AG04450 (cell line): ENCODE results near the gene TCF7L1. TPM values are rescaled to one million over a fixed set of nuclear protein-coding genes. Genes with fewer than 3 reads are reported as not detected.

Source experiments
- CTCF ChIA-PET: fragments of 300-600, 350-600 bp; formaldehyde crosslinking; extraction: SDS; loops from one replicate; lab custom pipeline; 2022; ENCODE audit warnings: antibody characterized with exemption, inconsistent platforms; lab: Charles Lee
- POLR2A ChIA-PET: fragments of 350-600 bp; formaldehyde crosslinking; extraction: SDS; loops from one replicate; lab custom pipeline; 2021; ENCODE audit warnings: antibody characterized with exemption, inconsistent platforms; lab: Yijun Ruan, JAX
- DNase-seq: peaks from one replicate; pipeline ENCODE4 v3.0.0-alpha.2; 2011; ENCODE audit warnings: low read depth, low spot score
- H3K27ac ChIP-seq: one replicate; pipeline ENCODE4 v1.5.1; 2012; ENCODE audit warnings: low read depth, low read length, control low read depth
- H3K27me3 ChIP-seq: one replicate; pipeline ENCODE4 v1.6.0; 2012; ENCODE audit warnings: low read length; ENCODE audit not compliant: control insufficient read depth, insufficient read depth
- H3K4me3 ChIP-seq: 2 replicates; pipeline ENCODE4 v1.5.1; 2011; ENCODE audit warnings: mild to moderate bottlenecking, low read depth, low read length, control low read depth
- H3K9me3 ChIP-seq: 2 replicates; pipeline ENCODE4 v1.5.1; 2012; ENCODE audit warnings: low read length; ENCODE audit not compliant: control insufficient read depth, insufficient read depth
- CTCF ChIP-seq: IDR thresholded peaks from 2 replicates; pipeline ENCODE4 v1.5.1; 2011; ENCODE audit warnings: low read depth, low read length, control low read depth, inconsistent platforms
- polyA plus RNA-seq: library from polyadenylated mRNA; depleted of rRNA; stranded (reverse); fragments of >200 nt; gene quantifications from 2 replicates; pipeline ENCODE4 v1.2.3, GENCODE V29; 2011

The TCF7L1 gene
- polyA plus RNA-seq, 1 experiment: 2.7 TPM

GRCh38 chr2:85129861-85130260 is 3.3 kb upstream of the TCF7L1 start:
- no peaks in the 10 kb centered on the region for H3K27me3 ChIP-seq
- no peak for TF ChIP-seq CTCF
- no peak overlapping the region for H3K27ac ChIP-seq
- ChIA-PET POLR2A (no interaction called here), CTCF (interaction anchor here (0.7 to 4.8 kb wide), 3 partner anchors 51 to 169 kb away, joined by 5 to 56 read pairs (median 5); no protein-coding TSS in a partner anchor)
- no peaks in the 10 kb centered on the region; the same call in 1 of the 2 replicates for H3K9me3 ChIP-seq
- H3K4me3 ChIP-seq: no peak overlapping the region
- DNase-seq: no peak

DNA sequence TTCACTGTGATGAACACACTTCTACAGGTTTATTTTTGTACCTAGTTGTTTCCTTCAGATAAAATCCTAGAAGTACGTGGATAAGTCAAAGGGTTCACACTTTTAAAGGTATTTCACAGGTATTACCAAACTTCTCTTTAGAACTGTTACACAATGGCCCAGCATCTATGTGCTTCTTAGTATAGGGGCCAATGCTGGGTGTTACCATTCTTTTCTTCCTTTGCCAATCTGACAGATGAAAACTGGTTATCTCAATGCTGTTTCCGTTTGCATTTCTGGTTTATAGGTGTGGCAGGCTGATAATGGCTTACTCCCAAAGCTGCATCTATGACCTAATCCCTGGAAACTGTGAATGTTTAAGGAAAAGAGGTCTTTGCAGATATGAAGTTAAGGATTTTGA is 2.8 kb upstream of the TCF7L1 start:
- ChIA-PET CTCF (interaction anchor here (0.9 to 5.0 kb wide), 8 partner anchors 61 to 169 kb away, joined by 3 to 71 read pairs (median 7); no protein-coding TSS in a partner anchor), POLR2A (no interaction called here)
- H3K27me3 ChIP-seq: no peaks in the 10 kb centered on the region
- no peaks in the 10 kb centered on the region; the same call in 1 of the 2 replicates for H3K9me3 ChIP-seq
- no peak for TF ChIP-seq CTCF
- H3K27ac ChIP-seq: no peak overlapping the region
- H3K4me3 ChIP-seq: no peak overlapping the region
- DNase-seq: no peak

- Histone ChIP-seq H3K27ac (no peak overlapping the region), H3K9me3 (no peaks in the 10 kb centered on the region; the same call in 1 of the 2 replicates), H3K27me3 (no peaks in the 10 kb centered on the region), H3K4me3 (no peak overlapping the region)
- TF ChIP-seq CTCF: peak; percentile 62
- DNase-seq: no peak
- POLR2A ChIA-PET: no interaction called here
- CTCF ChIA-PET: interaction anchor here (0.6 to 5.0 kb wide), 9 partner anchors 62 to 253 kb away, joined by 3 to 71 read pairs (median 4); no protein-coding TSS in a partner anchor
Observed at GRCh38 chr2:85131116-85131515, 2.1 kb upstream of the TCF7L1 start.

- TF ChIP-seq CTCF: no peak
- POLR2A ChIA-PET: interaction anchor here (0.6 to 2.0 kb wide), 4 partner anchors 18 to 153 kb away, joined by 3 to 7 read pairs (median 4); no protein-coding TSS in a partner anchor
- Histone ChIP-seq H3K27ac (peak overlapping the region; percentile 21), H3K4me3 (peak overlapping the region; percentile 93), H3K9me3 (no peaks in the 10 kb centered on the region; the same call in 1 of the 2 replicates), H3K27me3 (no peaks in the 10 kb centered on the region)
- DNase-seq: no peak
- CTCF ChIA-PET: interaction anchor here (0.6 to 5.0 kb wide), 18 partner anchors 9 to 167 kb away, joined by 3 to 71 read pairs (median 4); no protein-coding TSS in a partner anchor
Observed at GRCh38 chr2:85132397-85132796, 795 bp upstream of the TCF7L1 start.

DNA sequence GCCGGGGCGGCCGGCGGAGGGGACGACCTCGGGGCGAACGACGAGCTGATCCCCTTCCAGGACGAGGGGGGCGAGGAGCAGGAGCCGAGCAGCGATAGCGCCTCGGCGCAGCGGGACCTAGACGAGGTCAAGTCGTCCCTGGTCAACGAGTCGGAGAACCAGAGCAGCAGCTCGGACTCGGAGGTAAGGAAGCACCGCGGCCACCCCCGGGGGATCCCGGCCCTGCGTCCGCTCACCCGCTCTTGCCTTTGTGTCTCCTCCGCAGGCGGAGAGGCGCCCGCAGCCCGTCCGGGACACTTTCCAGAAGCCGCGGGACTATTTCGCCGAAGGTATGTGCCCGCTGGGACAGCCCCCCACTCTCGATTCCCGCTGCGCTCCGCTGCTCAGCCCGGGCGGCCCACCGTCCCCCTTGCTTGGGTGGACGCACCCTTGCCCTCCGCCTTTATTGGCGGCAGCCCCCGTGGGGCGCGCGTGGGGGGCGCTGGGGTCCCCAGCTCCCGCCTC is 611 bp downstream of the TCF7L1 start:
- ChIA-PET CTCF (interaction anchor here (1.1 to 5.0 kb wide), 7 partner anchors 10 to 165 kb away, joined by 3 to 71 read pairs (median 5); no protein-coding TSS in a partner anchor), POLR2A (interaction anchor here (0.6 to 2.0 kb wide), 5 partner anchors 66 to 149 kb away, joined by 3 to 7 read pairs (median 4); no protein-coding TSS in a partner anchor)
- Histone ChIP-seq H3K27ac (peak overlapping the region; percentile 39), H3K27me3 (no peaks in the 10 kb centered on the region), H3K4me3 (peak overlapping the region; percentile 93), H3K9me3 (no peaks in the 10 kb centered on the region; the same call in 1 of the 2 replicates)
- no peak for DNase-seq
- no peak for TF ChIP-seq CTCF
